Loucy (cell line): ENCODE data around the gene TMEM164.

ENCODE experiments used
- H2AFZ ChIP-seq: fragments of 200-600 bp; sonication (generic); 2 replicates; pipeline ENCODE4 v1.6.0; 2016; ENCODE audit warnings: antibody characterized with exemption, mild to moderate bottlenecking, low read length, moderate library complexity
- H3F3A ChIP-seq: fragments of 200-600 bp; 2 replicates; pipeline ENCODE4 v1.6.0; 2016; ENCODE audit warnings: antibody characterized with exemption, low read depth, mild to moderate bottlenecking
- H3K27me3 ChIP-seq: fragments of 200-600 bp; sonication (generic); 2 replicates; pipeline ENCODE4 v1.6.1; 2014; ENCODE audit warnings: low read length, mild to moderate bottlenecking; ENCODE audit not compliant: insufficient read depth, poor library complexity, severe bottlenecking
- H3K36me3 ChIP-seq: fragments of 200-600 bp; sonication (generic); 2 replicates; pipeline ENCODE4 v1.6.1; 2016; ENCODE audit warnings: low read length; ENCODE audit not compliant: insufficient read depth
- H3K4me1 ChIP-seq: fragments of 200-600 bp; sonication (generic); 2 replicates; pipeline ENCODE4 v1.5.1; 2014; ENCODE audit warnings: low read length, mild to moderate bottlenecking; ENCODE audit not compliant: insufficient read depth, poor library complexity, severe bottlenecking
- H3K4me2 ChIP-seq: fragments of 200-600 bp; sonication (generic); 2 replicates; pipeline ENCODE4 v1.6.0; 2014; ENCODE audit warnings: antibody characterized with exemption, low read length, low read depth, mild to moderate bottlenecking; ENCODE audit not compliant: poor library complexity, severe bottlenecking
- H3K4me3 ChIP-seq: fragments of 200-600 bp; sonication (generic); 2 replicates; pipeline ENCODE4 v1.5.1; 2014; ENCODE audit warnings: low read length, mild to moderate bottlenecking, mixed read lengths; ENCODE audit not compliant: poor library complexity, severe bottlenecking
- H3K79me2 ChIP-seq: fragments of 200-600 bp; sonication (generic); 2 replicates; pipeline ENCODE4 v1.6.1; 2014; ENCODE audit warnings: low read length; ENCODE audit not compliant: insufficient read depth
- H3K9ac ChIP-seq: fragments of 200-600 bp; sonication (generic); 2 replicates; pipeline ENCODE4 v1.6.0; 2014; ENCODE audit warnings: mild to moderate bottlenecking, low read depth, low read length, moderate library complexity; ENCODE audit not compliant: poor library complexity, severe bottlenecking
- H3K9me2 ChIP-seq: fragments of 200-600 bp; sonication (generic); replicated peaks from 2 replicates; pipeline ENCODE4 v1.6.1; 2016; ENCODE audit warnings: low read depth, low read length, mixed read lengths
- H3K9me3 ChIP-seq: fragments of 200-600 bp; sonication (generic); 2 replicates; pipeline ENCODE4 v1.6.1; 2014; ENCODE audit warnings: mild to moderate bottlenecking, antibody characterized with exemption, low read length, low read depth; ENCODE audit not compliant: insufficient read depth
- H4K20me1 ChIP-seq: fragments of 200-600 bp; sonication (generic); 2 replicates; pipeline ENCODE4 v1.6.0; 2014; ENCODE audit warnings: antibody characterized with exemption, low read length, mild to moderate bottlenecking; ENCODE audit not compliant: insufficient read depth, poor library complexity, severe bottlenecking
- EZH2phosphoT487 ChIP-seq: fragments of 200-600 bp; IDR thresholded peaks from 2 replicates; pipeline ENCODE4 v1.6.1; 2018; ENCODE audit warnings: antibody characterized with exemption, mild to moderate bottlenecking, moderate library complexity, borderline replicate concordance
- TF ChIP-seq, protein P1 (sequence below): fragments of 200-600 bp; sonication (generic); conservative IDR thresholded peaks from 2 replicates; pipeline ENCODE4 v1.5.1; 2014; ENCODE audit warnings: mild to moderate bottlenecking, antibody characterized with exemption, low read length

The TMEM164 gene

DNA sequence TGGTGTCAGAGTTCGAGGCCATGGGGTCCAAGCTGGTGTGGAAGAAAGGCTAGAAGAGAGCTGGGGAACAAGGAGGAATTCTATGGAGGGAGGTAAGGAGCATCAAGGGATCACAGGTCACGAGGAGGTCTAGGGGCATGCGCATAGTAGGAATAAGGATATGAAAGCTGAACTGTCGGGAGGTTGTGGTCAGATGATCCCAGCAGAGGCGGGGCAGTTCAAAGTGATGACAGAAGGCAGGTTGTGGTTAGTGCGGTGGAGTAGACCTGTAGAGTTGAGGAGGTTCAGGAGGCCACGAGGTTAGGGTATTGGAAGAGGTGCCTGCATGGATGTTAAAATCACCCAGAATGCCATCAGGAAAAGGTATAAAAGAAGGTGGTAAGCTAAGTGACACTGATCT lies 156.3 kb downstream of the TMEM164 start:
- H3F3A ChIP-seq: no peaks in the 10 kb centered on the region
- no peaks in the 10 kb centered on the region for H3K27me3 ChIP-seq
- no peaks in the 10 kb centered on the region for H3K9me3 ChIP-seq
- no peak overlapping the region for H2AFZ ChIP-seq
- H3K9me2 ChIP-seq: no peaks in the 10 kb centered on the region
- H3K4me3 ChIP-seq: no peak overlapping the region
- peaks cover 12% of the 10 kb centered on the region for H3K79me2 ChIP-seq
- no peak overlapping the region for H3K4me2 ChIP-seq
- H4K20me1 ChIP-seq: peaks cover 7% of the 10 kb centered on the region
- H3K9ac ChIP-seq: no peak overlapping the region
- no peaks in the 10 kb centered on the region for H3K4me1 ChIP-seq
- TF ChIP-seq EZH2phosphoT487: no peak
- TF ChIP-seq, protein P1, sequence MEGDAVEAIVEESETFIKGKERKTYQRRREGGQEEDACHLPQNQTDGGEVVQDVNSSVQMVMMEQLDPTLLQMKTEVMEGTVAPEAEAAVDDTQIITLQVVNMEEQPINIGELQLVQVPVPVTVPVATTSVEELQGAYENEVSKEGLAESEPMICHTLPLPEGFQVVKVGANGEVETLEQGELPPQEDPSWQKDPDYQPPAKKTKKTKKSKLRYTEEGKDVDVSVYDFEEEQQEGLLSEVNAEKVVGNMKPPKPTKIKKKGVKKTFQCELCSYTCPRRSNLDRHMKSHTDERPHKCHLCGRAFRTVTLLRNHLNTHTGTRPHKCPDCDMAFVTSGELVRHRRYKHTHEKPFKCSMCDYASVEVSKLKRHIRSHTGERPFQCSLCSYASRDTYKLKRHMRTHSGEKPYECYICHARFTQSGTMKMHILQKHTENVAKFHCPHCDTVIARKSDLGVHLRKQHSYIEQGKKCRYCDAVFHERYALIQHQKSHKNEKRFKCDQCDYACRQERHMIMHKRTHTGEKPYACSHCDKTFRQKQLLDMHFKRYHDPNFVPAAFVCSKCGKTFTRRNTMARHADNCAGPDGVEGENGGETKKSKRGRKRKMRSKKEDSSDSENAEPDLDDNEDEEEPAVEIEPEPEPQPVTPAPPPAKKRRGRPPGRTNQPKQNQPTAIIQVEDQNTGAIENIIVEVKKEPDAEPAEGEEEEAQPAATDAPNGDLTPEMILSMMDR: no peak
- H3K36me3 ChIP-seq: peaks cover 27% of the 10 kb centered on the region; the same call in 1 of the 2 replicates

DNA sequence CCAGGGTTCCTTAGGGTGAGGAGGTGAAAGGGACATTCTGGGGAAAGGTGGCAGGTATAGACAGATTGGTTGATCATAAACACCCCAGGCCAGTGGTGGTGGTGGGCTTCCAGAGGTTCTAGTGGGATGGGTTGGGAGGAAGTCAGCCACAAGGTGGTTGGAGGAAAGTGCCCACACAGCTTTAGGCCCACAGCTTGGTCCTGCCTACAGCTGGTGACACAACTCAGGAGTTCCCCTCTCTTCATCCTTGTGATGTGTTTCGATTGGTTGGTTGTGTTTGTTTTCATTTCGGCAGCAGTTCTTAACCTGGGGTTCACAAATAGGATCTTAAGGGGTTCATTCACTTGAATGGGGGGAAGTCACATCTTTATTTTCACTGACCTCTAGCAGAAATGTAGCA lies 157.0 kb downstream of the TMEM164 start:
- Histone ChIP-seq H3K4me1 (no peaks in the 10 kb centered on the region), H3K9ac (no peak overlapping the region), H4K20me1 (peaks cover 9% of the 10 kb centered on the region), H3K36me3 (peaks cover 24% of the 10 kb centered on the region; the same call in 1 of the 2 replicates), H3K27me3 (no peaks in the 10 kb centered on the region), H3K9me2 (no peaks in the 10 kb centered on the region), H3F3A (no peaks in the 10 kb centered on the region), H3K4me2 (no peak overlapping the region), H3K79me2 (peaks cover 12% of the 10 kb centered on the region), H3K4me3 (no peak overlapping the region), H2AFZ (no peak overlapping the region), H3K9me3 (no peaks in the 10 kb centered on the region)
- TF ChIP-seq, protein P1: no peak
- TF ChIP-seq EZH2phosphoT487: no peak

DNA sequence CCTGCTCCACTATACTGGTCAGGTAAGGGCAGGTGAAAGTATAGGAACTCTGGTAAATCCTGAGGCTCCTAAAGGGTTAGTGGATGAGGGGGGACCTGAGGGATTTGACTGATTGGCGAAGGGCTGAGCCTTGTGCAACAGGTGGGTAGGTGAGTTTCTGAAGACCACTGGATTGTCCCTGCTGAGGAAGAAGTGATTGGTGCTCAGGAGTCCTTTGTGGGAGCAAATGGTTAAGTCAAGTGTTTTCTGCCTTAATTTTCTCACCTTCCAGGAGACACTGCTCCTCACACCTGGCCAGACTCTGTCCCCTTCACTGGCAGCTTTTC lies 158.4 kb downstream of the TMEM164 start:
- peaks cover 19% of the 10 kb centered on the region; the same call in 1 of the 2 replicates for H3K36me3 ChIP-seq
- no peaks in the 10 kb centered on the region for H3F3A ChIP-seq
- H3K4me1 ChIP-seq: peaks cover 5% of the 10 kb centered on the region
- no peak overlapping the region for H2AFZ ChIP-seq
- H3K79me2 ChIP-seq: peaks cover 12% of the 10 kb centered on the region
- H4K20me1 ChIP-seq: peaks cover 9% of the 10 kb centered on the region
- no peak overlapping the region for H3K9ac ChIP-seq
- TF ChIP-seq, protein P1: no peak
- TF ChIP-seq EZH2phosphoT487: no peak
- no peaks in the 10 kb centered on the region for H3K27me3 ChIP-seq
- no peak overlapping the region for H3K4me3 ChIP-seq
- H3K9me3 ChIP-seq: no peaks in the 10 kb centered on the region
- H3K9me2 ChIP-seq: no peaks in the 10 kb centered on the region
- no peak overlapping the region for H3K4me2 ChIP-seq
